Heart left ventricle (tissue), 13 donors: Measurements from ENCODE around the gene PPM1M.

ENCODE experiments used
- POLR2A ChIP-seq, 2 donors: fragments of 450-650 bp; IDR thresholded peaks; one replicate each; pipeline ENCODE4 v1.6.1; 2017; ENCODE audit warnings: antibody characterized with exemption in 2 of 2, mild to moderate bottlenecking in 2 of 2, moderate library complexity in 2 of 2
- TF ChIP-seq, protein P1 (sequence below), 12 donors: fragments of 200-600 bp; sonication (generic) in 4 of 12; IDR thresholded peaks; one replicate each; pipeline versions ENCODE4 v1.5.0 to v1.8.0; 2018 to 2022; ENCODE audit warnings: antibody characterized with exemption in 12 of 12, mild to moderate bottlenecking in 5 of 12
- donor health status: ischemic (EF 13 %, LVEDD 7.1; RV severe dilation, severe dysfunction).
- donor health status: DM: no; HTN: yes; CAD: no.
- donor health status: DM: no; HTN: no; CAD: no.
- donor health status: ischemic (EF 25% LVEDD 6.9; RV normal size, moderate dysfunction).
- donor health status: ischemic (EF 25% LVEDD 5.7; RV mildly dilated, moderate dysfunction).
- donor health status: ischemic (EF 35%, LVEDD 5.7; RV mildly dilated, moderate dysfunction).
- donor health status: nonischemic (EF 11% LVEDD 7.7; RV severe dilation, severe dysfunction).
- donor health status: DM: yes; HTN: yes; CAD: no.
- donor health status: PGD.
- donor health status: ischemic (EF 29% LVEDD 5.4; RV normal size, mild dysfunction).
- donor health status: nonischemic (EF 23%, LVEDD 6.1; RV moderate dilation, normal function).

DNA sequence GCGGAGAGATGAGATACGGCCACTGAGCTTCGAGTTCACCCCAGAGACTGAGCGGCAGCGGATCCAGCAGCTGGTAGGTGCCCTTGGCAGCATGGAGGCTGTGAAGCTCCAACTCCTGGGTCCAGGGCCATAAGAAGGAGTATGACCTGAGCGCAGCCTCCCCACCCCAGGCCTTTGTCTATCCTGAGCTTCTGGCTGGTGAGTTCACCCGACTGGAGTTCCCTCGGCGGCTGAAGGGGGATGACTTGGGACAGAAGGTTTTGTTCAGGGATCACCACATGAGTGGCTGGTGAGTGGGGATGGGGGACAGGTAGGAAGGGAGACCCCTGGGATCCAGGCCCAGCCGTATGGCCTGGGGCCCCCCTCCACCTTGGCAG, 2.6 kb downstream of the PPM1M start:
- TF ChIP-seq, protein P1, sequence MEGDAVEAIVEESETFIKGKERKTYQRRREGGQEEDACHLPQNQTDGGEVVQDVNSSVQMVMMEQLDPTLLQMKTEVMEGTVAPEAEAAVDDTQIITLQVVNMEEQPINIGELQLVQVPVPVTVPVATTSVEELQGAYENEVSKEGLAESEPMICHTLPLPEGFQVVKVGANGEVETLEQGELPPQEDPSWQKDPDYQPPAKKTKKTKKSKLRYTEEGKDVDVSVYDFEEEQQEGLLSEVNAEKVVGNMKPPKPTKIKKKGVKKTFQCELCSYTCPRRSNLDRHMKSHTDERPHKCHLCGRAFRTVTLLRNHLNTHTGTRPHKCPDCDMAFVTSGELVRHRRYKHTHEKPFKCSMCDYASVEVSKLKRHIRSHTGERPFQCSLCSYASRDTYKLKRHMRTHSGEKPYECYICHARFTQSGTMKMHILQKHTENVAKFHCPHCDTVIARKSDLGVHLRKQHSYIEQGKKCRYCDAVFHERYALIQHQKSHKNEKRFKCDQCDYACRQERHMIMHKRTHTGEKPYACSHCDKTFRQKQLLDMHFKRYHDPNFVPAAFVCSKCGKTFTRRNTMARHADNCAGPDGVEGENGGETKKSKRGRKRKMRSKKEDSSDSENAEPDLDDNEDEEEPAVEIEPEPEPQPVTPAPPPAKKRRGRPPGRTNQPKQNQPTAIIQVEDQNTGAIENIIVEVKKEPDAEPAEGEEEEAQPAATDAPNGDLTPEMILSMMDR (IDR thresholded peaks at IDR 0.05) = no peak
- no peak for TF ChIP-seq POLR2A (IDR thresholded peaks at IDR 0.05)
